ENCODE measurements around the gene OR13J1.

OR13J1 gene

GRCh38 chr9:35856882-35857281, 13.3 kb downstream of the OR13J1 start:
- Histone ChIP-seq H3K27me3 (ENCODE audit: insufficient read depth, poor library complexity, severe bottlenecking) (peaks cover 16% of the 10 kb centered on the region), H3K27ac (replicated peaks) (no peak overlapping the region), H3K4me3 (replicated peaks; ENCODE audit: insufficient read depth, low read length) (no peak overlapping the region)
- no peak for DNase-seq (ENCODE audit: low read depth in 1 of 2, low spot score in 1 of 2)
- TF ChIP-seq POLR2AphosphoS5 (IDR thresholded peaks at IDR 0.05; ENCODE audit: low read depth) (no peak), CTCF (IDR thresholded peaks at IDR 0.05; ENCODE audit: insufficient read depth, low read length) (no peak), REST (IDR thresholded peaks at IDR 0.05; ENCODE audit: insufficient replicate concordance, low read depth) (no peak), SPI1 (IDR thresholded peaks at IDR 0.05; ENCODE audit: borderline replicate concordance, low read depth) (no peak), GABPA (IDR thresholded peaks at IDR 0.05; ENCODE audit: low read depth) (no peak)

DNA sequence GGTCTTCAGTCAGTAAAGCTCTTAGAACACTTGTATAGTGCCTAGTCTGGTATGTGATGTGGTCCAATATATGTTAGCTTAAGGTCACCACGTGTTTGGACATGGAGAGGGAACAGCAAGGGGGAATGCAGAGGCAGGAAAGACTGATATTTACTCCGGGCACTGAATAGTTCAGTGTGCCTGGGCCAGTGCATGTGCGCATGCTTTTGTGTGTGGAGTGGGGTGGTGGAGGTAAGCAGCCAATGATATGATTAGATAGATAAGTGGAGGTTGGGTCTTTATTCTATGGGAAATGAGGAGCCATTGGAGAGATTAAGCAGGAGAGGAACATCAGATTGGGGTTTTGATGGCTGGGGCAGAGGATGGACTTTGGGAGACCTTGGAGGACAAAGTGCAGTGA, 14.0 kb downstream of the OR13J1 start:
- DNase-seq (ENCODE audit: low read depth in 1 of 2, low spot score in 1 of 2): no peak
- Histone ChIP-seq H3K27ac (replicated peaks) (no peak overlapping the region), H3K4me3 (replicated peaks; ENCODE audit: insufficient read depth, low read length) (no peak overlapping the region), H3K27me3 (ENCODE audit: insufficient read depth, poor library complexity, severe bottlenecking) (peaks cover 18% of the 10 kb centered on the region)
- TF ChIP-seq CTCF (IDR thresholded peaks at IDR 0.05; ENCODE audit: insufficient read depth, low read length): no peak
- TF ChIP-seq SPI1 (IDR thresholded peaks at IDR 0.05; ENCODE audit: borderline replicate concordance, low read depth): no peak
- TF ChIP-seq POLR2AphosphoS5 (IDR thresholded peaks at IDR 0.05; ENCODE audit: low read depth): no peak
- no peak for TF ChIP-seq REST (IDR thresholded peaks at IDR 0.05; ENCODE audit: insufficient replicate concordance, low read depth)
- no peak for TF ChIP-seq GABPA (IDR thresholded peaks at IDR 0.05; ENCODE audit: low read depth)

GRCh38 chr9:35854091-35854762, 16.0 kb downstream of the OR13J1 start:
- Histone ChIP-seq H3K4me3 (replicated peaks; ENCODE audit: insufficient read depth, low read length) (no peak overlapping the region), H3K27me3 (ENCODE audit: insufficient read depth, poor library complexity, severe bottlenecking) (peaks cover 26% of the 10 kb centered on the region), H3K27ac (replicated peaks) (no peak overlapping the region)
- TF ChIP-seq GABPA (IDR thresholded peaks at IDR 0.05; ENCODE audit: low read depth): no peak
- TF ChIP-seq REST (IDR thresholded peaks at IDR 0.05; ENCODE audit: insufficient replicate concordance, low read depth): no peak
- no peak for TF ChIP-seq CTCF (IDR thresholded peaks at IDR 0.05; ENCODE audit: insufficient read depth, low read length)
- TF ChIP-seq SPI1 (IDR thresholded peaks at IDR 0.05; ENCODE audit: borderline replicate concordance, low read depth): no peak
- no peak for TF ChIP-seq POLR2AphosphoS5 (IDR thresholded peaks at IDR 0.05; ENCODE audit: low read depth)
- no peak for DNase-seq (ENCODE audit: low read depth in 1 of 2, low spot score in 1 of 2)

All from HL-60 (cell line).